ENCODE data around the gene EHD2.

Gene EHD2

DNA sequence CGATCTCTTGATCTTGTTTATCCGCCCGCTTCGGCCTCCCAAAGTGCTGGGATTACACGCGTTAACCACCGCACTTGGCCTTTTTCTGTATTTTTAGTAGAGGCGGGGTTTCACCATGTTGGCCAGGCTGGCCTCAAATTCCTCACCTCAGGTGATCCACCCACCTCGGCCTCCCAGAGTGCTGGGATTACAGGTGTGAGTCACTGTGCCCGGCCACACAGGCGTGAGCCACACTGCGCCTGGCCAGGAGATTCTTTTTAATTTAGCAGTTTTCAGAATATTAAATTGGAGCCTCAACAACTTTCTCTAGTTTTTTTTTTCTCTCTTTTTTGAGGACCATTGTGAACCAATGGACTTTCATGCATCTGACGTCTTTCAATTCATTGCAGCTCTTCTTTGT, 76.6 kb downstream of the EHD2 start:
- peak in 1 of 10 donors; percentile 32 for DNase-seq
- intact Hi-C loops (cut with DNase I) = loop anchor here (5.0 kb wide), 1 partner anchor 78 kb away; the partner anchor contains the start of gene EHD2

GRCh38 chr19:47790398-47790814, 77.2 kb downstream of the EHD2 start:
- intact Hi-C loops (cut with DNase I) = loop anchor here (5.0 kb wide), 1 partner anchor 78 kb away; the partner anchor contains the start of gene EHD2
- peak; percentile 59 to 96 (median 84) for DNase-seq

DNA sequence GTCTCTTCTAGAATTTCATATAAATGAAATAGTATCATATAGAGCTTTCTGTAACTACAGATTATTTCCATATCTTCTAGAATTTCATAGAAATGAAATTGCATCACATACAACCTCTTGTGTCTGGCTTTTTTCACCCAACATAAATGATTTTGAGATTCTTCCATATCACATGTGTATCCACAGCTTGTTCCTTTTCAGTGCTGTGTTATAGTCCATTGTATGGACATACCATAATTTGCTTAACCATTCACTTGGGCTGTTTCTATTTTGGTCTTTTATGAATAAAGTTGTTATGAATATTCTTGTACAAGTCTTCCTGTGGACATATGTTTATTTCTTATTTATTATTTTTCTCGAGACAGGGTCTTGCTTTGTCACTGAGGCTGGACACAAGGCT, 79.4 kb downstream of the EHD2 start:
- intact Hi-C loops (cut with DNase I) = loop anchor here (5.0 kb wide), 1 partner anchor 80 kb away; the partner anchor contains the start of gene EHD2
- DNase-seq = no peak
